Fibroblast of lung (primary cell): Measurements from ENCODE around the gene TRPC4AP. TPM values are rescaled to one million over a fixed set of nuclear protein-coding genes. Genes with fewer than 3 reads are reported as not detected.

Experiments used
- DNase-seq, 2 donors: peaks; one replicate each; pipeline versions ENCODE4 v3.0.0 to v3.0.0-alpha.2; 2010; ENCODE audit warnings: low read depth in 2 of 2
- H2AFZ ChIP-seq: 2 replicates; pipeline ENCODE4 v1.5.1; 2012; ENCODE audit warnings: low read length, control low read depth, inconsistent platforms
- H3K27ac ChIP-seq: 2 replicates; pipeline ENCODE4 v1.5.1; 2011; ENCODE audit warnings: low read length, control low read depth; ENCODE audit not compliant: insufficient read depth
- H3K27me3 ChIP-seq: 2 replicates; pipeline ENCODE4 v1.5.1; 2011; ENCODE audit warnings: mild to moderate bottlenecking, low read length; ENCODE audit not compliant: control insufficient read depth, insufficient read depth
- H3K36me3 ChIP-seq: 2 replicates; pipeline ENCODE4 v1.5.1; 2011; ENCODE audit warnings: low read length; ENCODE audit not compliant: control insufficient read depth, insufficient read depth
- H3K4me1 ChIP-seq: 2 replicates; pipeline ENCODE4 v1.5.1; 2011; ENCODE audit warnings: low read length; ENCODE audit not compliant: control insufficient read depth, insufficient read depth; ENCODE audit errors: extremely low read depth
- H3K4me2 ChIP-seq: 2 replicates; pipeline ENCODE4 v1.5.1; 2011; ENCODE audit warnings: low read length, control low read depth; ENCODE audit not compliant: insufficient read depth; ENCODE audit errors: extremely low read depth
- H3K4me3 ChIP-seq, 4 experiments: fragments of 200-600 bp in 1 of 4; sonication (generic) in 1 of 4; replicated peaks in 1 of 4; 2 replicates each; pipeline ENCODE4 v1.5.1; 2011 to 2016; ENCODE audit warnings: low read length in 4 of 4, low read depth in 3 of 4, mild to moderate bottlenecking in 3 of 4, control low read depth in 2 of 4, inconsistent platforms in 1 of 4, mixed read lengths in 1 of 4; ENCODE audit not compliant: insufficient read depth in 1 of 4; ENCODE audit errors: control extremely low read depth in 1 of 4
- H3K79me2 ChIP-seq: 2 replicates; pipeline ENCODE4 v1.5.1; 2012; ENCODE audit warnings: mild to moderate bottlenecking, low read length, inconsistent platforms; ENCODE audit not compliant: control insufficient read depth, insufficient read depth
- H3K9ac ChIP-seq: 2 replicates; pipeline ENCODE4 v1.5.1; 2011; ENCODE audit warnings: mild to moderate bottlenecking, low read length, control low read depth; ENCODE audit not compliant: insufficient read depth
- H3K9me3 ChIP-seq: 2 replicates; pipeline ENCODE4 v1.5.1; 2012; ENCODE audit warnings: low read depth, low read length; ENCODE audit not compliant: control insufficient read depth, insufficient read depth
- H4K20me1 ChIP-seq: 2 replicates; pipeline ENCODE4 v1.5.1; 2011; ENCODE audit warnings: low read length; ENCODE audit not compliant: control insufficient read depth, insufficient read depth; ENCODE audit errors: extremely low read depth
- CTCF ChIP-seq, 2 donors: IDR thresholded peaks in 1 of 2; conservative IDR thresholded peaks in 1 of 2; 1 replicate in 1 of 2; 2 replicates in 1 of 2; pipeline ENCODE4 v1.5.1; 2011 to 2012; ENCODE audit warnings: low read length in 2 of 2, control low read depth in 1 of 2, inconsistent platforms in 1 of 2, low read depth in 1 of 2, mild to moderate bottlenecking in 1 of 2
- EZH2 ChIP-seq: IDR thresholded peaks from 2 replicates; pipeline ENCODE4 v1.5.1; 2012; ENCODE audit warnings: low read length, control low read depth, mild to moderate bottlenecking; ENCODE audit errors: missing control alignments
- polyA plus RNA-seq, 2 donors: library from polyadenylated mRNA; depleted of rRNA in 1 of 2; stranded (reverse) in 1 of 2; unstranded in 1 of 2; fragments of >200 nt; gene quantifications; 2 replicates each; pipeline ENCODE4 v1.2.1, GENCODE V29; 2011 to 2012; ENCODE audit warnings: missing spikeins in 1 of 2
- total RNA-seq: library from RNA; depleted of rRNA; stranded (reverse); fragments of >200 nt; gene quantifications from 2 replicates; pipeline ENCODE4 v1.2.1, GENCODE V29; 2014

The TRPC4AP gene
- total and polyA plus RNA-seq, 2 donors (not counting 1 experiment from before 2014, with no cell fraction given) = 63.1 to 89.7 TPM

- H2AFZ ChIP-seq = no peak overlapping the region
- no peaks in the 10 kb centered on the region for H3K4me1 ChIP-seq
- no peak for TF ChIP-seq EZH2
- TF ChIP-seq CTCF (conservative IDR thresholded peaks at IDR 0.05 in 1 of 2, IDR thresholded peaks at IDR 0.05 in 1 of 2; ENCODE audit: low read depth in 1 of 2, low read length in 2 of 2) = no peak
- no peak overlapping the region for H3K4me2 ChIP-seq
- no peaks in the 10 kb centered on the region for H3K27me3 ChIP-seq
- no peaks in the 10 kb centered on the region for H3K79me2 ChIP-seq
- no peak overlapping the region for H3K9ac ChIP-seq
- no peak overlapping the region for H3K27ac ChIP-seq
- H3K9me3 ChIP-seq = no peaks in the 10 kb centered on the region
- H3K36me3 ChIP-seq = no peaks in the 10 kb centered on the region
- no peaks in the 10 kb centered on the region for H4K20me1 ChIP-seq
- no peak overlapping the region for H3K4me3 ChIP-seq
- no peak for DNase-seq
Measured at GRCh38 chr20:34986311-34987287, 106.0 kb downstream of the TRPC4AP start.

GRCh38 chr20:34985461-34986310 lies 106.9 kb downstream of the TRPC4AP start:
- Histone ChIP-seq H3K36me3 (no peaks in the 10 kb centered on the region), H3K4me2 (no peak overlapping the region), H3K4me1 (no peaks in the 10 kb centered on the region), H2AFZ (no peak overlapping the region), H3K79me2 (no peaks in the 10 kb centered on the region), H4K20me1 (no peaks in the 10 kb centered on the region), H3K27me3 (no peaks in the 10 kb centered on the region), H3K9ac (no peak overlapping the region), H3K27ac (no peak overlapping the region), H3K9me3 (no peaks in the 10 kb centered on the region), H3K4me3 (no peak overlapping the region)
- TF ChIP-seq CTCF (conservative IDR thresholded peaks at IDR 0.05 in 1 of 2, IDR thresholded peaks at IDR 0.05 in 1 of 2; ENCODE audit: low read depth in 1 of 2, low read length in 2 of 2) (no peak), EZH2 (no peak)
- no peak for DNase-seq

- Histone ChIP-seq H3K9ac (no peak overlapping the region), H3K27ac (no peak overlapping the region), H2AFZ (no peak overlapping the region), H3K4me3 (no peak overlapping the region), H4K20me1 (no peaks in the 10 kb centered on the region), H3K27me3 (no peaks in the 10 kb centered on the region), H3K9me3 (no peaks in the 10 kb centered on the region), H3K79me2 (no peaks in the 10 kb centered on the region), H3K4me1 (no peaks in the 10 kb centered on the region), H3K4me2 (no peak overlapping the region), H3K36me3 (no peaks in the 10 kb centered on the region)
- TF ChIP-seq EZH2 (no peak), CTCF (conservative IDR thresholded peaks at IDR 0.05 in 1 of 2, IDR thresholded peaks at IDR 0.05 in 1 of 2; ENCODE audit: low read depth in 1 of 2, low read length in 2 of 2) (no peak)
- DNase-seq = no peak
Measured at GRCh38 chr20:34984756-34985261, 107.8 kb downstream of the TRPC4AP start.
